OCI-LY7 (cell line): ENCODE measurements around the gene CORO6. TPM values are rescaled to one million over a fixed set of nuclear protein-coding genes. Genes with fewer than 3 reads are reported as not detected.

Source experiments
- BruUV-seq: library from RNA; stranded (reverse); fragments of 400-500 nt; replicated peaks from 2 replicates; lab custom pipeline; 2021; lab: Mats Ljungman, UMichigan
- CTCF ChIA-PET: fragments of 300-600 bp; sonication (Branson Sonifier 250); formaldehyde crosslinking; loops from one replicate; lab custom pipeline; 2022; ENCODE audit warnings: antibody characterized with exemption; ENCODE audit not compliant: unreplicated experiment; lab: Charles Lee
- POLR2A ChIA-PET: fragments of 300-600 bp; sonication (Branson Sonifier 250); formaldehyde crosslinking; loops from one replicate; lab custom pipeline; 2022; ENCODE audit warnings: antibody characterized with exemption; lab: Charles Lee
- DNase-seq: peaks from one replicate; pipeline ENCODE4 v3.0.0-alpha.2; 2015; ENCODE audit warnings: low spot score
- H2AFZ ChIP-seq: fragments of 200-600 bp; sonication (generic), shearing (Covaris generic); 2 replicates; pipeline ENCODE4 v1.6.1; 2014; ENCODE audit warnings: mild to moderate bottlenecking, antibody characterized with exemption, low read length, moderate library complexity
- H3K27ac ChIP-seq: fragments of 200-600 bp; sonication (generic); 2 replicates; pipeline ENCODE4 v1.5.1; 2014; ENCODE audit warnings: mixed run types, low read depth, mild to moderate bottlenecking, moderate library complexity, low read length, inconsistent platforms; ENCODE audit not compliant: poor library complexity, severe bottlenecking
- H3K36me3 ChIP-seq: fragments of 200-600 bp; sonication (generic); 2 replicates; pipeline ENCODE4 v1.6.1; 2014; ENCODE audit warnings: mild to moderate bottlenecking, antibody characterized with exemption, low read length, moderate library complexity, mixed read lengths; ENCODE audit not compliant: insufficient read depth
- H3K4me1 ChIP-seq: fragments of 200-600 bp; sonication (generic); 2 replicates; pipeline ENCODE4 v1.5.1; 2014; ENCODE audit warnings: mild to moderate bottlenecking, low read length; ENCODE audit not compliant: insufficient read depth, poor library complexity, severe bottlenecking
- H3K4me2 ChIP-seq: fragments of 200-600 bp; sonication (generic); 2 replicates; pipeline ENCODE4 v1.6.1; 2014; ENCODE audit warnings: mild to moderate bottlenecking, low read length
- H3K4me3 ChIP-seq: fragments of 200-600 bp; sonication (generic); 2 replicates; pipeline ENCODE4 v1.5.1; 2014; ENCODE audit warnings: mild to moderate bottlenecking, low read depth, low read length; ENCODE audit not compliant: poor library complexity, severe bottlenecking
- H3K79me2 ChIP-seq: fragments of 200-600 bp; sonication (generic); 2 replicates; pipeline ENCODE4 v1.6.1; 2016; ENCODE audit warnings: low read depth, mild to moderate bottlenecking, low read length, moderate library complexity, mixed read lengths; ENCODE audit not compliant: insufficient read depth
- H3K9me2 ChIP-seq: fragments of 200-600 bp; sonication (generic); 2 replicates; pipeline ENCODE4 v1.6.1; 2016; ENCODE audit warnings: mild to moderate bottlenecking, low read length, mixed read lengths; ENCODE audit not compliant: insufficient read depth
- H3K9me3 ChIP-seq: fragments of 200-600 bp; sonication (generic); 2 replicates; pipeline ENCODE4 v1.6.1; 2014; ENCODE audit warnings: mild to moderate bottlenecking, mixed run types, low read length, mixed read lengths
- H4K20me1 ChIP-seq: fragments of 200-600 bp; sonication (generic); 2 replicates; pipeline ENCODE4 v1.6.1; 2014; ENCODE audit warnings: mild to moderate bottlenecking, antibody characterized with exemption, low read length, moderate library complexity, mixed read lengths; ENCODE audit not compliant: insufficient read depth
- EZH2phosphoT487 ChIP-seq: fragments of 200-600 bp; sonication (generic); IDR thresholded peaks from 2 replicates; pipeline ENCODE4 v1.6.1; 2018; ENCODE audit warnings: low read depth, borderline replicate concordance, mild to moderate bottlenecking, mixed run types, antibody characterized with exemption, low read length, moderate library complexity, mixed read lengths
- intact Hi-C: fragments of 100-400 bp; cut with micrococcal nuclease; formaldehyde crosslinking; loops from one replicate; pipeline ENCODE4 v1.10.0; 2022; ENCODE audit not compliant: unreplicated experiment
- total RNA-seq, 2 experiments: library from RNA; depleted of rRNA in 1 of 2; stranded (reverse); fragments of >200 nt in 1 of 2; shearing (Covaris generic) in 1 of 2; gene quantifications; 2 replicates each; pipeline ENCODE4 v1.2.3, GENCODE V29; 2014 to 2022
- TF ChIP-seq, protein P1 (sequence below): fragments of 200-600 bp; sonication (generic); conservative IDR thresholded peaks from 2 replicates; pipeline ENCODE4 v1.5.1; 2014; ENCODE audit warnings: mild to moderate bottlenecking, antibody characterized with exemption, low read length, moderate library complexity, mixed read lengths

Gene CORO6
- total RNA-seq, 2 experiments from 2014 or later, result 5.9 to 6.2 TPM

DNA sequence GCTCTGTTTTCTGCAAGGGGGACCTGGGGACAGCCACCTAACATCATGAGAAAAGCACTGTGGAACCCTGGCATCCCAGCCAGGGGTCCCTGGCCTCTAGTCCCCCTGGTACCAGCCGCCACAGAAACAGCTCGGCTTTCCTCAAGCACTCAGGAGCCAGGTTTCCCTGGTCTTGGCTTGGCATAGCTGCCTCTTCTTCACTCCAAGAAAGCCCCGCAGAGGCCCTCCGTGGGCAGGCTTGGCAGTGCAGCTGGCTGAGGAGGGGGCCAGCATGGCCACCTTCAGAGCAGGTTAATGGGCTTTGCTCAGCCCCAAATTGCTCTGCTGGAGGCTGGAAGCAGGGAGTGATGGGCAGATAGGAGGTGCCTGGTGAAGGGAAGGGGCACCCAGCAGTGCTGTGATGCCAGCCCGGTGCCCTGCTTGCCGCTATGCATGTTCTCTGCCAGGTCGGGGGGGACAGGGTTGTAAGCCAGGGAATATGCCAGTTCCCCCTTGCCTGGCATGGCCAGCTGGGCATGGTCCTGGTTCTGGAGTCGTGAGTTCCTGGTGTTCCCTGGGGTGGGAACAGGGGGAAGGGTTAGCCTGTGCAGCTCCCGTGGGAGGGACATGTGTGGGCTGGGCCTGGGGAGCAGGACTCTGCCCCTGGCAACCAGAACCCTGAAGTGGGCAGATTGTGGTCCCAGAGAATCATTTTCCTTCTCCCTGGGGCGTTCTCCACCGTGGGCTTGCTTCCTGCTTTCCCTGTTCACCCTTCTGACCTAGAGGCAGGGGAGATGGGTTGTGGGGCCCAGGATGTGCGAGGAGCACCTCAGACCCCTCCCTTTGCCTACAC is 26.6 kb downstream of the CORO6 start:
- Histone ChIP-seq H3K4me3 (no peak overlapping the region), H3K9me3 (no peaks in the 10 kb centered on the region), H3K79me2 (peaks cover 7% of the 10 kb centered on the region; the same call in 1 of the 2 replicates), H3K4me1 (peaks cover 32% of the 10 kb centered on the region), H3K4me2 (no peak overlapping the region), H3K36me3 (no peaks in the 10 kb centered on the region), H3K9me2 (no peaks in the 10 kb centered on the region), H4K20me1 (peaks cover 11% of the 10 kb centered on the region; the same call in 1 of the 2 replicates), H3K27ac (no peak overlapping the region), H2AFZ (no peak overlapping the region)
- POLR2A ChIA-PET, result no interaction called here
- no peak for DNase-seq
- CTCF ChIA-PET, result no interaction called here
- intact Hi-C loops, result no loop called here
- TF ChIP-seq, protein P1, sequence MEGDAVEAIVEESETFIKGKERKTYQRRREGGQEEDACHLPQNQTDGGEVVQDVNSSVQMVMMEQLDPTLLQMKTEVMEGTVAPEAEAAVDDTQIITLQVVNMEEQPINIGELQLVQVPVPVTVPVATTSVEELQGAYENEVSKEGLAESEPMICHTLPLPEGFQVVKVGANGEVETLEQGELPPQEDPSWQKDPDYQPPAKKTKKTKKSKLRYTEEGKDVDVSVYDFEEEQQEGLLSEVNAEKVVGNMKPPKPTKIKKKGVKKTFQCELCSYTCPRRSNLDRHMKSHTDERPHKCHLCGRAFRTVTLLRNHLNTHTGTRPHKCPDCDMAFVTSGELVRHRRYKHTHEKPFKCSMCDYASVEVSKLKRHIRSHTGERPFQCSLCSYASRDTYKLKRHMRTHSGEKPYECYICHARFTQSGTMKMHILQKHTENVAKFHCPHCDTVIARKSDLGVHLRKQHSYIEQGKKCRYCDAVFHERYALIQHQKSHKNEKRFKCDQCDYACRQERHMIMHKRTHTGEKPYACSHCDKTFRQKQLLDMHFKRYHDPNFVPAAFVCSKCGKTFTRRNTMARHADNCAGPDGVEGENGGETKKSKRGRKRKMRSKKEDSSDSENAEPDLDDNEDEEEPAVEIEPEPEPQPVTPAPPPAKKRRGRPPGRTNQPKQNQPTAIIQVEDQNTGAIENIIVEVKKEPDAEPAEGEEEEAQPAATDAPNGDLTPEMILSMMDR, result no peak
- TF ChIP-seq EZH2phosphoT487, result no peak
- no TSS peak for BruUV-seq

DNA sequence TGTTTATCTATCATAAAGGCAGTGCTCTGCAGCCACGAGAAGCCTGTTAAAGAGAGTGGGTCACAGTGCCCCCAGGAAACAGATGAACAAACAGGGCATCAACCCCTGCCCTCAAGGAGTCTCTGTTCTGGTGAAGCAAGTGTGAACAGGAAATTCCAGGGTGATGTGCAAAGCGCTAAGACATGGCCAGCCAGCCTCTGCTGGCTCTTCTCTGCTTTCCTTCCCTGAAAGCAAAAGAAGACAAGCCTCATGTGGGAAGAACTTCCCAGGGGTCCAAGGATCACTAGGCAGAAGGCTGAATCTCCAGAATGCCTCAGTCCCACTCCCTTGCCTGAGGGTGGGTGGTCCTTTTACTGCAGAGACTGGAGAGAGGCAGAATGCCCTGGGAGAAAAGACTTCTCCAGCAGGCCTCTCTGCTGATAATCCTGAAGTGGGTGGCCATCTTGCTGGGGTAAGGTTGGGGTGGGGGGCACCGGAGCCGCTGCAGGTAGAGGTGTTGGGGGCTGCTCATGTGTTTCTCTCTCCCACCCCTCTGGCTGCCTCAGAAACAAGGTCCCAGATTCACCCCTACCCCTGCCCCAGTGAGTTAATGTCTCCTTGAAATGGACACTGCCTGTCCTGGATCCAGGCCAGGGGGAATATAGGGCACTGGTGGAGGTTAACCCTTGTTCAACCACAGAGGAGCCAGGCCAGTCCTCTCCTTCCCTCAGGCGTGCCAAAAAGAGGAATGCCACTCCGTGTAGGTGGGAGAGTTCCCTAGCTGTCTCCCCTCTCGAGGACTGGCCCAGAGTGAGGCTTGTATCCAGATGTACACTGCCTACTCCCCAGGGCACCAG is 27.4 kb downstream of the CORO6 start:
- Histone ChIP-seq H3K27ac (no peak overlapping the region), H3K79me2 (peaks cover 7% of the 10 kb centered on the region; the same call in 1 of the 2 replicates), H3K9me2 (no peaks in the 10 kb centered on the region), H3K4me3 (no peak overlapping the region), H3K9me3 (no peaks in the 10 kb centered on the region), H3K4me2 (peak overlapping the region; percentile 76; the same call in 1 of the 2 replicates), H2AFZ (no peak overlapping the region), H4K20me1 (peaks cover 11% of the 10 kb centered on the region; the same call in 1 of the 2 replicates), H3K36me3 (no peaks in the 10 kb centered on the region), H3K4me1 (peaks cover 34% of the 10 kb centered on the region)
- no peak for DNase-seq
- BruUV-seq, result no TSS peak
- no peak for TF ChIP-seq EZH2phosphoT487
- TF ChIP-seq, protein P1, result no peak
- intact Hi-C loops, result no loop called here
- ChIA-PET POLR2A (no interaction called here), CTCF (no interaction called here)
